ENCODE results near the gene LZTS2. TPM values are rescaled to one million over a fixed set of nuclear protein-coding genes. Genes with fewer than 3 reads are reported as not detected.

LZTS2 gene
- total and polyA plus RNA-seq, 2 experiments from 2014 or later = 27.6 to 88.3 TPM

DNA sequence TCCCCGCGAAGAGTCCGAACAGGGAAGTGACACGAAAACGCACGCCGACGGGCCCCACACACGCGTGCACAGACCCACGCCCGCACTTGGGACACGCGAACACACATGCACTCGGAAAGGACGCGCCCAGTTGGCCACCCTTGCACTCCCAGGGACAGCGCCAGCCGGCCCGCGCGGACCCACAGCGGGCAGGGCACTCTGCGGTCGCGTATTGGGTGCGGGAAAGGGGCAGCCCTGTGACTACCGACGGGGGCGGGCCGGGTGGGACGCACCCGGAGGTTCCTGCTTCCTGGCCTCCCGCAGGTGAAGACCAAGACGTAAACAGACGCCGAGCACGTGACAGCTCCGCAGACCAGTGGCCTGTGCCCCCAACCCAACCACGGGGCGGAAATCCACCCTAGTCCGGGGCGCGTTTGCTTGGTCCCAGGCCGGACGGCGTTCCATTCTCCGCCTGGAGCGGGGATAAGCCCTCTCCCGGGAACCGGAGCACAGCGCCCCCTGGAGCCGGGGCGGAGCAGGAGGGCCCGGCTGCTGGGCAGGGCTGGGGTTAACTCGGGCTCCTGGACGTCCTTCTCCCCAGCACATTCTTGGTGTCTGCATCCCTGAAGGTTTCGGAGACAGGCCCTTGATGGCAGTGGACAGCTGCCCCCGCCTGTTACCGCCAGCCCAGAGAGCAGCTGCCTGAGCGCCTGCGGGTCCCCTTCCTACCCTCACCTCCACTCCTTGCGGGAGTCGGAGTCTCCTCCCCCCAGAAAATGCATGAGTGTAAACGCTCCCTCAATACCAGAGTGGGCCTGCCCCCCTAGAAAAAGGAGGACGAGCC is 2.0 kb upstream of the LZTS2 start:
- peak overlapping the region; percentile 95 for H3K27ac ChIP-seq (ENCODE audit: low read depth)
- ATAC-seq (peak; percentile 59), DNase-seq (ENCODE audit: low spot score) (peak; percentile 92)
- peaks cover 28% of the 10 kb centered on the region for H3K27me3 Mint-ChIP-seq (ENCODE audit: insufficient read depth, low read depth, poor library complexity)
- H4K20me1 ChIP-seq (replicated peaks; ENCODE audit: insufficient read depth) = no peaks in the 10 kb centered on the region; the same call in 1 of the 2 replicates
- peaks cover 22% of the 10 kb centered on the region for H3K79me2 ChIP-seq (replicated peaks; ENCODE audit: insufficient read depth)
- H3K4me1 ChIP-seq (ENCODE audit: insufficient read depth) = peaks cover 36% of the 10 kb centered on the region
- peak overlapping the region; percentile 90 for H2AFZ ChIP-seq
- H3K27me3 ChIP-seq (ENCODE audit: insufficient read depth) = no peaks in the 10 kb centered on the region
- peak overlapping the region; percentile 97 for H3K4me2 ChIP-seq
- peak; percentile 27; the same call in 1 of the 2 replicates for TF ChIP-seq CREB1 (CRISPR knock-in tag; IDR thresholded peaks at IDR 0.05; ENCODE audit: low read depth)
- TF ChIP-seq NANOG (IDR thresholded peaks at IDR 0.05; ENCODE audit: borderline replicate concordance) = no peak
- TF ChIP-seq, protein P1, sequence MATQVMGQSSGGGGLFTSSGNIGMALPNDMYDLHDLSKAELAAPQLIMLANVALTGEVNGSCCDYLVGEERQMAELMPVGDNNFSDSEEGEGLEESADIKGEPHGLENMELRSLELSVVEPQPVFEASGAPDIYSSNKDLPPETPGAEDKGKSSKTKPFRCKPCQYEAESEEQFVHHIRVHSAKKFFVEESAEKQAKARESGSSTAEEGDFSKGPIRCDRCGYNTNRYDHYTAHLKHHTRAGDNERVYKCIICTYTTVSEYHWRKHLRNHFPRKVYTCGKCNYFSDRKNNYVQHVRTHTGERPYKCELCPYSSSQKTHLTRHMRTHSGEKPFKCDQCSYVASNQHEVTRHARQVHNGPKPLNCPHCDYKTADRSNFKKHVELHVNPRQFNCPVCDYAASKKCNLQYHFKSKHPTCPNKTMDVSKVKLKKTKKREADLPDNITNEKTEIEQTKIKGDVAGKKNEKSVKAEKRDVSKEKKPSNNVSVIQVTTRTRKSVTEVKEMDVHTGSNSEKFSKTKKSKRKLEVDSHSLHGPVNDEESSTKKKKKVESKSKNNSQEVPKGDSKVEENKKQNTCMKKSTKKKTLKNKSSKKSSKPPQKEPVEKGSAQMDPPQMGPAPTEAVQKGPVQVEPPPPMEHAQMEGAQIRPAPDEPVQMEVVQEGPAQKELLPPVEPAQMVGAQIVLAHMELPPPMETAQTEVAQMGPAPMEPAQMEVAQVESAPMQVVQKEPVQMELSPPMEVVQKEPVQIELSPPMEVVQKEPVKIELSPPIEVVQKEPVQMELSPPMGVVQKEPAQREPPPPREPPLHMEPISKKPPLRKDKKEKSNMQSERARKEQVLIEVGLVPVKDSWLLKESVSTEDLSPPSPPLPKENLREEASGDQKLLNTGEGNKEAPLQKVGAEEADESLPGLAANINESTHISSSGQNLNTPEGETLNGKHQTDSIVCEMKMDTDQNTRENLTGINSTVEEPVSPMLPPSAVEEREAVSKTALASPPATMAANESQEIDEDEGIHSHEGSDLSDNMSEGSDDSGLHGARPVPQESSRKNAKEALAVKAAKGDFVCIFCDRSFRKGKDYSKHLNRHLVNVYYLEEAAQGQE (IDR thresholded peaks at IDR 0.05; ENCODE audit: unreplicated experiment) = no peak
- TF ChIP-seq JUNB (IDR thresholded peaks at IDR 0.05; ENCODE audit: unreplicated experiment) = no peak
- TF ChIP-seq, protein P2, sequence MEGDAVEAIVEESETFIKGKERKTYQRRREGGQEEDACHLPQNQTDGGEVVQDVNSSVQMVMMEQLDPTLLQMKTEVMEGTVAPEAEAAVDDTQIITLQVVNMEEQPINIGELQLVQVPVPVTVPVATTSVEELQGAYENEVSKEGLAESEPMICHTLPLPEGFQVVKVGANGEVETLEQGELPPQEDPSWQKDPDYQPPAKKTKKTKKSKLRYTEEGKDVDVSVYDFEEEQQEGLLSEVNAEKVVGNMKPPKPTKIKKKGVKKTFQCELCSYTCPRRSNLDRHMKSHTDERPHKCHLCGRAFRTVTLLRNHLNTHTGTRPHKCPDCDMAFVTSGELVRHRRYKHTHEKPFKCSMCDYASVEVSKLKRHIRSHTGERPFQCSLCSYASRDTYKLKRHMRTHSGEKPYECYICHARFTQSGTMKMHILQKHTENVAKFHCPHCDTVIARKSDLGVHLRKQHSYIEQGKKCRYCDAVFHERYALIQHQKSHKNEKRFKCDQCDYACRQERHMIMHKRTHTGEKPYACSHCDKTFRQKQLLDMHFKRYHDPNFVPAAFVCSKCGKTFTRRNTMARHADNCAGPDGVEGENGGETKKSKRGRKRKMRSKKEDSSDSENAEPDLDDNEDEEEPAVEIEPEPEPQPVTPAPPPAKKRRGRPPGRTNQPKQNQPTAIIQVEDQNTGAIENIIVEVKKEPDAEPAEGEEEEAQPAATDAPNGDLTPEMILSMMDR (conservative IDR thresholded peaks at IDR 0.05; ENCODE audit: low read depth in 2 of 2) = peak; percentile 76 to 82
- no peak for TF ChIP-seq STAT1 (IDR thresholded peaks at IDR 0.05; ENCODE audit: unreplicated experiment)
- TF ChIP-seq, protein P3, sequence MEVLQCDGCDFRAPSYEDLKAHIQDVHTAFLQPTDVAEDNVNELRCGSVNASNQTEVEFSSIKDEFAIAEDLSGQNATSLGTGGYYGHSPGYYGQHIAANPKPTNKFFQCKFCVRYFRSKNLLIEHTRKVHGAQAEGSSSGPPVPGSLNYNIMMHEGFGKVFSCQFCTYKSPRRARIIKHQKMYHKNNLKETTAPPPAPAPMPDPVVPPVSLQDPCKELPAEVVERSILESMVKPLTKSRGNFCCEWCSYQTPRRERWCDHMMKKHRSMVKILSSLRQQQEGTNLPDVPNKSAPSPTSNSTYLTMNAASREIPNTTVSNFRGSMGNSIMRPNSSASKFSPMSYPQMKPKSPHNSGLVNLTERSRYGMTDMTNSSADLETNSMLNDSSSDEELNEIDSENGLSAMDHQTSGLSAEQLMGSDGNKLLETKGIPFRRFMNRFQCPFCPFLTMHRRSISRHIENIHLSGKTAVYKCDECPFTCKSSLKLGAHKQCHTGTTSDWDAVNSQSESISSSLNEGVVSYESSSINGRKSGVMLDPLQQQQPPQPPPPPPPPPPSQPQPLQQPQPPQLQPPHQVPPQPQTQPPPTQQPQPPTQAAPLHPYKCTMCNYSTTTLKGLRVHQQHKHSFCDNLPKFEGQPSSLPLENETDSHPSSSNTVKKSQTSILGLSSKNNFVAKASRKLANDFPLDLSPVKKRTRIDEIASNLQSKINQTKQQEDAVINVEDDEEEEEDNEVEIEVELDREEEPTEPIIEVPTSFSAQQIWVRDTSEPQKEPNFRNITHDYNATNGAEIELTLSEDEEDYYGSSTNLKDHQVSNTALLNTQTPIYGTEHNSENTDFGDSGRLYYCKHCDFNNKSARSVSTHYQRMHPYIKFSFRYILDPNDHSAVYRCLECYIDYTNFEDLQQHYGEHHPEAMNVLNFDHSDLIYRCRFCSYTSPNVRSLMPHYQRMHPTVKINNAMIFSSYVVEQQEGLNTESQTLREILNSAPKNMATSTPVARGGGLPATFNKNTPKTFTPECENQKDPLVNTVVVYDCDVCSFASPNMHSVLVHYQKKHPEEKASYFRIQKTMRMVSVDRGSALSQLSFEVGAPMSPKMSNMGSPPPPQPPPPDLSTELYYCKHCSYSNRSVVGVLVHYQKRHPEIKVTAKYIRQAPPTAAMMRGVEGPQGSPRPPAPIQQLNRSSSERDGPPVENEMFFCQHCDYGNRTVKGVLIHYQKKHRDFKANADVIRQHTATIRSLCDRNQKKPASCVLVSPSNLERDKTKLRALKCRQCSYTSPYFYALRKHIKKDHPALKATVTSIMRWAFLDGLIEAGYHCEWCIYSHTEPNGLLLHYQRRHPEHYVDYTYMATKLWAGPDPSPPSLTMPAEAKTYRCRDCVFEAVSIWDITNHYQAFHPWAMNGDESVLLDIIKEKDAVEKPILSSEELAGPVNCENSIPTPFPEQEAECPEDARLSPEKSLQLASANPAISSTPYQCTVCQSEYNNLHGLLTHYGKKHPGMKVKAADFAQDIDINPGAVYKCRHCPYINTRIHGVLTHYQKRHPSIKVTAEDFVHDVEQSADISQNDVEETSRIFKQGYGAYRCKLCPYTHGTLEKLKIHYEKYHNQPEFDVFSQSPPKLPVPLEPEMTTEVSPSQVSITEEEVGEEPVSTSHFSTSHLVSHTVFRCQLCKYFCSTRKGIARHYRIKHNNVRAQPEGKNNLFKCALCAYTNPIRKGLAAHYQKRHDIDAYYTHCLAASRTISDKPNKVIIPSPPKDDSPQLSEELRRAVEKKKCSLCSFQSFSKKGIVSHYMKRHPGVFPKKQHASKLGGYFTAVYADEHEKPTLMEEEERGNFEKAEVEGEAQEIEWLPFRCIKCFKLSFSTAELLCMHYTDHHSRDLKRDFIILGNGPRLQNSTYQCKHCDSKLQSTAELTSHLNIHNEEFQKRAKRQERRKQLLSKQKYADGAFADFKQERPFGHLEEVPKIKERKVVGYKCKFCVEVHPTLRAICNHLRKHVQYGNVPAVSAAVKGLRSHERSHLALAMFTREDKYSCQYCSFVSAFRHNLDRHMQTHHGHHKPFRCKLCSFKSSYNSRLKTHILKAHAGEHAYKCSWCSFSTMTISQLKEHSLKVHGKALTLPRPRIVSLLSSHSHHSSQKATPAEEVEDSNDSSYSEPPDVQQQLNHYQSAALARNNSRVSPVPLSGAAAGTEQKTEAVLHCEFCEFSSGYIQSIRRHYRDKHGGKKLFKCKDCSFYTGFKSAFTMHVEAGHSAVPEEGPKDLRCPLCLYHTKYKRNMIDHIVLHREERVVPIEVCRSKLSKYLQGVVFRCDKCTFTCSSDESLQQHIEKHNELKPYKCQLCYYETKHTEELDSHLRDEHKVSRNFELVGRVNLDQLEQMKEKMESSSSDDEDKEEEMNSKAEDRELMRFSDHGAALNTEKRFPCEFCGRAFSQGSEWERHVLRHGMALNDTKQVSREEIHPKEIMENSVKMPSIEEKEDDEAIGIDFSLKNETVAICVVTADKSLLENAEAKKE (CRISPR knock-in tag; IDR thresholded peaks at IDR 0.05) = no peak
- H3K27ac Mint-ChIP-seq = peak overlapping the region; percentile 96
- H3F3A ChIP-seq (replicated peaks; ENCODE audit: low read depth) = peaks cover 33% of the 10 kb centered on the region
- no peaks in the 10 kb centered on the region; the same call in 2 of the 3 replicates for H3K9me3 Mint-ChIP-seq
- H3K4me1 Mint-ChIP-seq = peaks cover 42% of the 10 kb centered on the region
- H3K36me3 Mint-ChIP-seq (ENCODE audit: low read depth) = peaks cover 26% of the 10 kb centered on the region
- peak overlapping the region; percentile 76 for H3K4me3 Mint-ChIP-seq
- H3K4me3 ChIP-seq = peak overlapping the region; percentile 90
- peaks cover 16% of the 10 kb centered on the region for H3K36me3 ChIP-seq (ENCODE audit: insufficient read depth)
- no peaks in the 10 kb centered on the region for H3K9me2 ChIP-seq (ENCODE audit: insufficient read depth)
